Uterus (tissue), 4 donors: ENCODE results near the gene FAM3B. TPM values are rescaled to one million over a fixed set of nuclear protein-coding genes. Genes with fewer than 3 reads are reported as not detected.

ENCODE experiments used
- DNase-seq, 2 donors: peaks; one replicate each; pipeline ENCODE4 v3.0.0-alpha.2; 2019 to 2020
- H3K27ac ChIP-seq, 2 donors: fragments of 200-600 bp; sonication (generic); 1 replicate in 1 of 2; 2 replicates in 1 of 2; pipeline ENCODE4 v1.5.1; 2016 to 2018
- H3K27me3 ChIP-seq, 2 donors: fragments of 200-600 bp; sonication (generic); one replicate each; pipeline ENCODE4 v1.5.1; 2018 to 2019; ENCODE audit warnings: control low read depth in 1 of 2
- H3K36me3 ChIP-seq, 2 donors: fragments of 200-600 bp; sonication (generic); one replicate each; pipeline ENCODE4 v1.5.1; 2019; ENCODE audit warnings: control low read depth in 1 of 2
- H3K4me1 ChIP-seq, 2 donors: fragments of 200-600 bp; sonication (generic); one replicate each; pipeline ENCODE4 v1.5.1; 2018 to 2019; ENCODE audit warnings: control low read depth in 1 of 2
- H3K4me3 ChIP-seq, 2 donors: fragments of 200-600 bp; sonication (generic); 1 replicate in 1 of 2; 2 replicates in 1 of 2; pipeline ENCODE4 v1.5.1; 2018 to 2019; ENCODE audit warnings: mild to moderate bottlenecking in 1 of 2
- H3K9me3 ChIP-seq, 2 donors: fragments of 200-600 bp; sonication (generic); one replicate each; pipeline ENCODE4 v1.5.1; 2019; ENCODE audit warnings: control low read depth in 1 of 2
- CTCF ChIP-seq, 4 experiments: fragments of 200-600 bp in 2 of 4; fragments of 450-650 bp in 2 of 4; sonication (generic) in 2 of 4; IDR thresholded peaks; one replicate each; pipeline ENCODE4 v1.5.1; 2016 to 2019; ENCODE audit warnings: antibody characterized with exemption in 4 of 4, mild to moderate bottlenecking in 2 of 4, moderate library complexity in 1 of 4
- POLR2A ChIP-seq, 2 donors: fragments of 450-650 bp; IDR thresholded peaks; one replicate each; pipeline ENCODE4 v1.6.1; 2016; ENCODE audit warnings: antibody characterized with exemption in 2 of 2, mild to moderate bottlenecking in 1 of 2, moderate library complexity in 1 of 2
- intact Hi-C: fragments of 100-400 bp; cut with DNase I; formaldehyde crosslinking; loops from one replicate; pipeline ENCODE4 v1.15.1; 2023; ENCODE audit warnings: low total_unique reads
- total RNA-seq, 4 donors: library from RNA; depleted of rRNA in 3 of 4; stranded (reverse); fragments of >200 nt in 3 of 4; gene quantifications; one replicate each; pipeline versions ENCODE4 v1.1.0 to v1.2.4, GENCODE V29; 2014 to 2023
- donor health status: DM: yes; HTN: yes; CAD: no.

Gene FAM3B
- total RNA-seq, 4 donors from 2014 or later = 5.1 TPM; not detected in 3

GRCh38 chr21:41365377-41366107 is 48.9 kb downstream of the FAM3B start:
- intact Hi-C loops = no loop called here
- H3K9me3 ChIP-seq = no peaks in the 10 kb centered on the region
- peaks cover 0 to 9% of the 10 kb centered on the region in 2 donors for H3K4me1 ChIP-seq
- H3K36me3 ChIP-seq = no peaks in the 10 kb centered on the region
- no peak for DNase-seq
- no peak for TF ChIP-seq POLR2A (IDR thresholded peaks at IDR 0.05)
- TF ChIP-seq CTCF (IDR thresholded peaks at IDR 0.05) = no peak
- no peak overlapping the region for H3K4me3 ChIP-seq
- H3K27me3 ChIP-seq = no peaks in the 10 kb centered on the region
- H3K27ac ChIP-seq = no peak overlapping the region

DNA sequence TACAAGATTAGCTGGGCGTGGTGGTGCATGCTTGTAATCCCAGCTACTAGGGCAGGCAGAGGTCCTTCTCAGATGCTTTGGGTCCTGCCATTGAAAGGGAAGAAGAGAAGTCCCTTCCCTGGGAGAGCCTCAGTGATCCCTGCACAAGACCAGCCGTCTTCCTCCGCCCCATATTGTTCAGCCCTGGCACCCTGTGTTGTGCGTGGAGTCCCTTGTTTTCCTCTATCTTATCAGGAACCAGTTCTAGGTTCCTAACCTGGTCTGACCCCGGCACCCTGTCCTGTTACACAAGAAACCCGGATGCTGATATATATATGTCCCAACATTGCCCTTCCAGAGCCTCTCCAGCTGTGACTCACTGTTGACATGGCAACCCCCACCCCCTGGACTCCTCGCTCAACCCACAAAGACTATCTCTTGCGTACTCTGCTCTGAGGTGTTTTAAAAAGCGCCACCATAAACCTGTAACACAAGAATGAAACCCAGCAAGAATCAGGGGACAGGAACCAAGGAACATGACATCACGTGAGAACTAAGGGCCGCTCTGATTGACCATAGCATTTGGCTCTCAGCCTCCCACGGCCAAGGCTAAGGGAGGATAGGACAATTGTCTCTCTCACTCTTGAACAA is 50.0 kb downstream of the FAM3B start:
- TF ChIP-seq CTCF (IDR thresholded peaks at IDR 0.05) = no peak
- TF ChIP-seq POLR2A (IDR thresholded peaks at IDR 0.05) = no peak
- peaks cover 0 to 9% of the 10 kb centered on the region in 2 donors for H3K4me1 ChIP-seq
- H3K27me3 ChIP-seq = no peaks in the 10 kb centered on the region
- no peaks in the 10 kb centered on the region for H3K36me3 ChIP-seq
- no peak overlapping the region for H3K4me3 ChIP-seq
- intact Hi-C loops = no loop called here
- H3K9me3 ChIP-seq = no peaks in the 10 kb centered on the region
- DNase-seq = no peak
- H3K27ac ChIP-seq = no peak overlapping the region

GRCh38 chr21:41367301-41367944 is 50.8 kb downstream of the FAM3B start:
- Histone ChIP-seq H3K27me3 (no peaks in the 10 kb centered on the region), H3K9me3 (no peaks in the 10 kb centered on the region), H3K4me1 (peaks cover 0 to 9% of the 10 kb centered on the region in 2 donors), H3K36me3 (no peaks in the 10 kb centered on the region), H3K27ac (no peak overlapping the region), H3K4me3 (no peak overlapping the region)
- intact Hi-C loops = no loop called here
- DNase-seq = no peak
- no peak for TF ChIP-seq CTCF (IDR thresholded peaks at IDR 0.05)

DNA sequence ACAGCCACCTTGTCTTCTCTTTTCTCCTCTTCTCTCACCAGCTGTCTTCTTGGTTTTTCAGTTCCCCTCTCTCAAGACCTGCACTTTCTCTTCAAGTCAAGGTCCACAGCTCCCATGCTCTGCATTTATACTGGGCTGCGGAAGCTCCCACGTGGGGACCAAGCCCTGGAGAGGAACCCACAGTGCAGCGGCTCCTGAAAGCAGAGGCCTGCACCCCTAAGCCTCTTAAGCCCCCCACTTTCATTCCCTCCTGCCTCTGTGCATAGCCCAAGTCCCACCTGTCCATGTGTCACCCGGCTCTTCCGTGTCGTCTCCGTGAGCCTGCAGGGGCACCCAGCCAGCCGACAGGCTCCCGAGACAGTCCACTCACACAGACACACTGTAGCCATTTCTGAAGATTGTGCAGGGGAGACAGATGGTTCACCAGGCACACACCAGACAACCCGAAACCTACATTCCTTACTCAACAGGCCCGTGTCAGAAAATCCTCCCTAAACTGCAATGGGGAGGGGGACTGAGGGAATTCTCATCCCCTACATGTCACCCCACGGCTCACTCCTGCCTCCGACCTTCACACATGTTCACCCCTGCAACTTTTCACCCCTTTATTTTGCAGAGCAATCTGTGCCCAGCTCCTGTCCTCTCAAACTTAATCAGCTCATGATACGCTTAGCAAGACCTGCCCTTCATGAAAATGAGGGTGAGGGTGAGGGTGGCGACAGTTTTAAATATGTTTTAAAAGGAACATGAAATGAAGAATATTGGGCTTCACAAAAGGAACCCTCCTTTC is 51.5 kb downstream of the FAM3B start:
- DNase-seq = no peak
- Histone ChIP-seq H3K36me3 (no peaks in the 10 kb centered on the region), H3K4me1 (peaks cover 0 to 9% of the 10 kb centered on the region in 2 donors), H3K4me3 (no peak overlapping the region), H3K9me3 (no peaks in the 10 kb centered on the region), H3K27me3 (no peaks in the 10 kb centered on the region), H3K27ac (no peak overlapping the region)
- intact Hi-C loops = no loop called here
- TF ChIP-seq CTCF (IDR thresholded peaks at IDR 0.05) (no peak), POLR2A (IDR thresholded peaks at IDR 0.05) (no peak)
